CD4-positive, alpha-beta T cell treated with Interleukin-10 for 1 hour (primary cell): ENCODE measurements around the gene ICE2.

Experiments used
- DNase-seq: peaks from one replicate; pipeline ENCODE4 v3.0.0-alpha.2; 2020

Gene ICE2, protein sequence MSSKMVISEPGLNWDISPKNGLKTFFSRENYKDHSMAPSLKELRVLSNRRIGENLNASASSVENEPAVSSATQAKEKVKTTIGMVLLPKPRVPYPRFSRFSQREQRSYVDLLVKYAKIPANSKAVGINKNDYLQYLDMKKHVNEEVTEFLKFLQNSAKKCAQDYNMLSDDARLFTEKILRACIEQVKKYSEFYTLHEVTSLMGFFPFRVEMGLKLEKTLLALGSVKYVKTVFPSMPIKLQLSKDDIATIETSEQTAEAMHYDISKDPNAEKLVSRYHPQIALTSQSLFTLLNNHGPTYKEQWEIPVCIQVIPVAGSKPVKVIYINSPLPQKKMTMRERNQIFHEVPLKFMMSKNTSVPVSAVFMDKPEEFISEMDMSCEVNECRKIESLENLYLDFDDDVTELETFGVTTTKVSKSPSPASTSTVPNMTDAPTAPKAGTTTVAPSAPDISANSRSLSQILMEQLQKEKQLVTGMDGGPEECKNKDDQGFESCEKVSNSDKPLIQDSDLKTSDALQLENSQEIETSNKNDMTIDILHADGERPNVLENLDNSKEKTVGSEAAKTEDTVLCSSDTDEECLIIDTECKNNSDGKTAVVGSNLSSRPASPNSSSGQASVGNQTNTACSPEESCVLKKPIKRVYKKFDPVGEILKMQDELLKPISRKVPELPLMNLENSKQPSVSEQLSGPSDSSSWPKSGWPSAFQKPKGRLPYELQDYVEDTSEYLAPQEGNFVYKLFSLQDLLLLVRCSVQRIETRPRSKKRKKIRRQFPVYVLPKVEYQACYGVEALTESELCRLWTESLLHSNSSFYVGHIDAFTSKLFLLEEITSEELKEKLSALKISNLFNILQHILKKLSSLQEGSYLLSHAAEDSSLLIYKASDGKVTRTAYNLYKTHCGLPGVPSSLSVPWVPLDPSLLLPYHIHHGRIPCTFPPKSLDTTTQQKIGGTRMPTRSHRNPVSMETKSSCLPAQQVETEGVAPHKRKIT

DNA sequence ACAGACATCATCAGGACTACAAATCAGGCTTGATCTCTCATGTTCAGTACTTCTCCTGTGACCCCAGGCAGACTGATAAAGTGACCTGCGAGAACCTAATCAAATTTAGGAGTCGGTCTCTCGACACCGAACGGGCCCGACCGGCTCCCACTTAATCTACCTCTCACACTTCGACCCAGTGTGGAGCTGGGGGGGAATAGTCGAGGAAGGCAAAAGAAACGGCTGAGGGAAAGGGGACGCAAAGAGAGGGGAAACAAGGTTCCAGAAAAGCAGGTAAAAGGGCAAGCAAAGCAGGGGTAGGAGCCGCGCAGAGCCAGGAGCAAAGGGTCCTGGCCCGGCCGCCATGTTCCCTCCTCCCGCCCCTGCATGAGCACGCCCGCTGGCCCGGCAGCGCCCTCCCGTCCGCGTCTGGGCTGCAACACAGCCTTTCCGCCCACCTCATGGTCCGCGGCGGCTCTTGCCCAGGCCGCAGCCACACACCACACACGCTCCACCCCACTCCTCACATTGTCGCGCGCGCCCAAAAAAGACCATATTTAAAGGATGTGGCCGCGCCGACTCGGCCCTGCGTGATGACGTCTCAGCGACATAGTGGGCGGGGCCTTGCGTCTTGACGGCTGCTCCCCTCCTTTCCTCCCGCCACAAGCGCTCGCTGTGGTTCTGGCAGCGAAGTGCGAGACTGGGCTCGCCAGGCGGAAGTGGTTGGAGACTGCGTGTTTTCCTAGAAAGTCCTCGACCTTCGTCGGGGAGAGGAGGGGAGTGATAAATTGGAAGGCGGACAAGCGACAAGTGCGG lies at the start of gene ICE2:
Gene ICE2 (minus strand): TSS at position 577 of the 795 bp plus-strand sequence. CDS start 1,165 bp downstream, outside the sequence.
- peak; percentile 96 for DNase-seq

DNA sequence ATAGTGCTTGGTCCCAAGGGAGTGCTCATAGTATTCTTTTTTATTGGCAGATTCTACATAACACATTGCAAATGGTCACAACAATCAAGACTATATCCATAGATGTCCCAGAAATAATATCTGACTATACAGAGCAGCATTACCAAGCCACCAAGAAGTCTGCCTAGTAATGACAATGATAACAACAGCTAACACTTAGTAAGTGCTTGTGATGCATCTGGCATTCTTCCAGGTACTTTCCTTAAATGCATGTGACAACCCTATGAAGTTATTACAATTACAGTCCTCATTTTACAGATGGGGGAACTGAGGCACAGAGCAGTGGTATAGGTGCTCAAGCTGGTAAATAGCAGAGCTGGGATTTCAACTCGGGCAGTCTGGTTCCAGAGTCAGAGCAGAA lies 49.6 kb upstream of the ICE2 start:
- peak; percentile 71 for DNase-seq

DNA sequence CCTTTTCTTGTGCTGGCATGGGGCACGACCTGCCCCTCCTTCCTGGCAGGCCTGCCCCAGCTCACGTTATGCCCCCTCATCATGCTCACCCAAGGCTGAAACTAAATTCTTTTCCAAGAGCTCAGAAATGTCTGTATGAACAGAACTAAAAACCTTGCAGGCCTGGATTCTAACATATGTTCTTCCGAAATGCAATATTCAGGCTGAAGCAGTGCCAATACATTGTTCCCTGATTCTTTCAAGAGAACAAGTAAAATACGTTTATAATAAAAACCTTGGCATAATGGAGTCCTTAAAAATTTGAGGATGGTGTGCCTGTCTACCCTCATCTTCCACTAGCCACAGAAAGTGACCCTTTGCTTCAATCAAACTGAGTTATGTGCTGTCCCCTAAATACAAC lies 48.5 kb upstream of the ICE2 start:
- no peak for DNase-seq

DNA sequence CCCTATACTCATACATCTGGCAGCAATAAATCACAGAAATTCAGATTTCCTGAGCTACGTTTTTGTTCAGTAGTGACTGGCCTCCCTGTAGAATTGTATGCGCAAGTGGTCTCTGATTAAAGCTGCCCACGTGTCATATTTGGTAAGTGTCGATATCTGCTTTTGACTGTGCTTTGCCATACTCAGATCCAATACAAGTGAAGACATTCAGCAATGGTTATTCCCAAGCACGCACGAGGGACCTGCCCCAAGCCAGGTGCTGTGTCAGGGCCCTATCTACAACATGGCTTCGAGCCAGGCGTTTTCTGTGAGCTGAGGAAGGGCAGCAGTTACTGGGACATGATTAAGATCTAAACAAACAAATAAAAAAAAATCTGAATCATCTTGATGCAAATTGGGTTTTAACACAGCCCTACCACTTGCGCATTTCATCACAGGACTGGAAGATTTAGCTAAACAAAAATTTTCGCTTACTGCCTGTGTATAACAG lies 47.2 kb upstream of the ICE2 start:
- peak; percentile 37 for DNase-seq

DNA sequence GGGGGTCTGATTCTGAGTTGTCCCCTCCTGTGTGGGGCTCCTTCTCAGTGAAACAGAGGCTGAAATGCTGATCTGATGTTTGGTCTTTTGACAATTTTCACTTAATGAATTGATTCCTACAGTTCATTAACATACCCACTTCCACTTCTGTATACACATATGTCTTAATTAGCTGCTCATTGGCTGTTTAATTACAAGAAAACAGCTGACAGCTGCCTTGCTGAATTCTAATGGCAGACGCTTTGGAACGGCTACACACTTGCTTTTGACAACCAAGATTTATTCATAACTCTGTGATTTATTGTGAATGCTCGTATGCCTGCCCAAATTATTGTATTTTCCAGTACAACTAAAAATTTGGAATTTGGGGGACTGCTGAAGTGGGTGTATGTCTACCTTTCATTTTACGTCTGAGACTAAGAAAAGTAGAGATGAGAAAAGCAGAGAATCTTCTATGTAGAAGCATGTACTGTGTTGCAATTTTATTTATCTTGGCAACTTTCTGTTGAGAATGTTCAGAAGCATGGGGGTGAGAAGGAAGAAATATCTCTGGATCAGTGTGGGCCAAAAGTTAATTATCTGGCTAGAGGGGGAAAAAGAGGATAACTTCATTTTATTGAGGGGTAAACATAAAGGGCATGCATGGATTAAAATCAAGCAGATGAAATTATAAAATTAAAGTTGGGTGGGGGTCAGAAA lies 46.5 kb upstream of the ICE2 start:
- DNase-seq: no peak

DNA sequence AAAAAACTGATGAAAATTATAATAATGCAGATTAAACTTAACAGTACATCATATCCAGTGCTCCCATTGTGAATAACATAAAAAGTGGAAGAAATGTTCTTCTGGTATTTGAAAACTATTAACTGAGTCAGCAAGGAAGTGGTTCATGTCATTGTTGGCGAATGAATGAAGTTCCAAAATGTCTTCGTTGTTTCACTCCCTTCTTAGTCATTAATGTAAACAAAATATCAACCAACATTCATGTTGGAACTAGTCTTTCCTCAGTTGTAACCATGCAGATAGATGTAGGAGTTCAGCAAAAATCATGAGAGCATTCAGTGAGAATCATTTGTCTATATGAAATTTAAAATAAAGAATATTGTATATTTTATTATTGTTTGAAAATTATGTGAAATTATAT lies 44.1 kb upstream of the ICE2 start:
- DNase-seq: no peak

DNA sequence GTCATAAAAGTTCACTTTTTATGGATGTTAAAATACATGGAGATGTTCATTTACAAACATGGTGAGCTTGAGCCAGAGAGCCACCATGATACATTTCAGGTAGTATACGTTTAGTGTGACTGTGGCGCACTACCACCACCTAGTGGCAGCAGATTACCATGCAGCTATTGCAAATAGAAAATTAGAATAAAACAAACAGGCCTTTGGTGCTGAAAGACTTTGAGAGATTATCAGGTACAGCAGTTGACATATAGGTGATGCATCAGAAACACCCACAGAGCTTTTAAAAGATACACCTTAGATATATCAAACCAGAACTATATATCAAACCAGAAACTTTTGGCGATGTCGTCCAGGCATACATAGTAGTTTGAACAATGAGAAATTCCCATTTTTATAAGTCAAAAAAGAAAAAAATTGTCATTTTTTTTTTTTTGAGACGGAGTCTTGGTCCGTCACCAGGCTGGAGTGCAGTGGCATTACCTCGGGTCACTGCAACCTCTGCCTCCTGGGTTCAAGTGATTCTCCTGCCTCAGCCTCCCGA lies 42.0 kb upstream of the ICE2 start:
- DNase-seq: peak; percentile 87

DNA sequence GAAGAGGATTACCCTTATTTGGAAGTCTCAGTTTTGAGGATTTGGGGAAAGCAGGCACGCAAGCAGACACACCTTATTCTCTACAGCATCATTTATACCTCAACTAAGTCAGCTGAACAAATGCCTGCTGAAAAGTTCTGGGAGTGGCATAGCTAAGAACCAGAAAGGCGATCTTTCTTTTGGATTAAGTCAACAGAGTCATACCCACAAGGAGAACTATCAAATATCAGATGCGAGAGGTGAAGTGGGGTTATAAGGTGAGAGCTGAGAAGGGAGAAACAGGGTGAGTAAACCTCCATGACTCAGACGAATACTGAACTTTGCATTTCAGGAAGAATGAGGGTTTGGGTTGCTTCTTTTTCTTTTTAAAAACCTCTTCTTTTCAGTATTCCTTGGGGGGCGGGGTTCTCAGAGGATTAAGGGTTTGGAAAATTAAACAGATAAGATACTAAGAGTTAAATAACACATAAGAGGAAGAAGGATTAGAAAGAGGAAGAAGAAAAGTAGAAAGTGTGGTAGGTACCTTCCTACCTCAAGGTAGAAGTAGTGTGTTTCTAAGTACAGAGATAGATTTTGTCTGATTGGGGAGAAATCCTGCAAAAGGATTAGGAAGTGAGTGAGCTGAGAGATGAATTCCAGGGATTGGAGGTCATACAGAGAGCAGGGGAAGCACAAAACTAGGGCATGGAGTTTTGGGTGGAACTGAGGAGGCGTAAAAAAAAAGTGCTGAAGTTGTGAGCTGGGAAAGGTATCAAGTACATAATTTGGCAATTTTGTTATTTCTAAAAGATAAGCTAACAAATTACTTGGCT lies 41.3 kb upstream of the ICE2 start:
- no peak for DNase-seq

DNA sequence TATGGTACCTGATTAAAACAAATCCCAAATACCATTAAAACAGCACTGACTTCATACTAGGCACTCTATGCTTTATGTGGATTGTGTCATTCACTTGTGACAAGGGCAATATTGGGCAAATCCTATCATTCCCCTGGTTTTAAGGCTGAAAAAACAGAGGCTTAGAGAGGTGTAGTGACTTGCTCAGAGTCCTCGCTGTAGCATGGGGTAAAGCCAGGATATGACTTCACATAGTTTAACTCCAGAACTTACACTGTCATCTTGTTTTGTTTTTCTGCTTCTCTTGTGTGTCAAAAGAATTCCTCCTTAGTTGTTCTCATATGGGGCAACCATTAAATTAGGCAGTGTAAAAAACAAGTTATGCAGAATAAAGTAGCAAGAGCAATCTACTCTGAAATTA lies 40.3 kb upstream of the ICE2 start:
- no peak for DNase-seq

DNA sequence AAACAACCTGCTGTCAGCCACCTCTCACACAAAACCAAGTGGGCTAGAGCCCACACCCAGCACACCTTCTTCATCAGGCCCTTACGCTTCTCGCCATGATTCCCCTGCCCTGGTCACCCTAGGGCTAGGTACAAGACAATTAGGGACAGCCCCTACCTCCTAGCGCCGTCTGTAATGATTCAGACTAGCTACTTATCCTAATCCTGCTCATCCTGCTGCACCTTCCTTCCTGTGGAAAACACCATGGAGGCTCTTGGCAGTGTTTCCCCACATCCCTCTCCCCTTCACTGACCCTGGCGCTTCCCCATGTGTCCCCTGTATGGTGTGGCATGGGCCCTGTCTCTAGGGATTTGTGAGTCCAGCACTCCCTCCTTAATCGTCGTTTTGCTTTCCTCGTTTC lies 39.6 kb upstream of the ICE2 start:
- DNase-seq: no peak

DNA sequence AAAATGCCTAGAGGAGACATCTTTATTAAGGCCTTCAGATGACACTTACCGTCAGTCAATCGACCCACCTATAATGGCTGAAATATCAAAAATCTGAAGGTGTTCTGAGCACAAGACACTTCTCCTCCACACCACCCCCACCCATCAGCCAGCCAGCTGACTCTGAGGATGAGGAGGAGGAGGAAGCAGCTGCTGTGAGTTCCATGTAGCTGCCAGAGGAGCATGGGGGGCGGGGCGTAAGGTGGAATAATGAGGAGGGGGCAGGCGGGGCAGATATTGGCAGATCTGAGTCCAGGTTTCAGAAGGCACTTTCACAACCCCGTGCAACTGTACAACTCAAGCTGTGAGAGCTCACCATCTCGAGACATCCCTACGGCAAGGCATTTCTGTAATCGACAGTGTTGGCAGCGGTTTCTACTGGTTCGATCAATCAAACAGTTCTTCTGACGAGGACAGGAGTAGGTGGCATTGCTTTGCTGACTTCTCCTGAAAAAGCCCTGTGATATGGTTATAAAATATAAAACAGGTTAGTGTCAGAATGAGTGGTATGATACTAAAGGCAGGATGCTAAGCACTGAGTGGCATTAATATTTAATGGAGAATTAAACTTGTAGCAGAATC lies 35.4 kb upstream of the ICE2 start:
- no peak for DNase-seq

DNA sequence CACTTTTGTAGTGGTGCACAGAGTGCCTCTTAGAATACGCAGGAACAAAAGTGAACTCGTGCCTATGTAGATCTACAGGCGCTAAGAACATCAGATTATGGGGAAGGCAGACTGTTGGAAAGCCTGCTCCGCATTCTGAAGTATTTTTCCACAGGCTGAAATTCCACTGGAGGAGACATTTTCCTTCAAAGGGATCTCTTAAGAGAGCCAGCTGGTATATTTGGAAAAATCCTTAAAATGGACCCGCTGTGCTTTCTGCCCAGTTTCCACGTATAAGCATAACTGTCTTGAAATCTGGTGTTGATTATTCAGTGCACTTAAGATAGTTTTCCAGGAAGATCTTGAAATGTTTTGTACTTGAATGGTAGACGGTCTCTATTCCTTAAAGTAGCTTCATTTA lies 34.7 kb upstream of the ICE2 start:
- no peak for DNase-seq

DNA sequence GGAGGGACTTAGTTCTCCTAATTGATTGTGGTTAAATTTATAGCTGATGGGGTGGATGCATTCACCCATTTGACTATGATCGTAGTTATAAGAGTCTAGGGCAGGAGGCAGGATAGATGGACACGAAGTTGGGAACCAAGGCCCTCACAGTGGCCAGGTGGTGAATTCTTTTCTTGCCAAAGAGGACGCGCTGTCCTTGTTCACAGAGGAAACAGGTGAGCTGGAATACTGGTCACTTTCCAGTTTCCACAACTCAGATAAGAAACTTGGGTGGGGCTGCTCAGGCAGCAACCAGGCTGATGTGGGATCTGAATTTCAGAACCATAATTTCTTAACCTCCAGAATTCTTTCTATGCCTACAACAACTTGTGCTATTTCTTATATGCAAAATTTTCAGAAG lies 34.0 kb upstream of the ICE2 start:
- DNase-seq: no peak

DNA sequence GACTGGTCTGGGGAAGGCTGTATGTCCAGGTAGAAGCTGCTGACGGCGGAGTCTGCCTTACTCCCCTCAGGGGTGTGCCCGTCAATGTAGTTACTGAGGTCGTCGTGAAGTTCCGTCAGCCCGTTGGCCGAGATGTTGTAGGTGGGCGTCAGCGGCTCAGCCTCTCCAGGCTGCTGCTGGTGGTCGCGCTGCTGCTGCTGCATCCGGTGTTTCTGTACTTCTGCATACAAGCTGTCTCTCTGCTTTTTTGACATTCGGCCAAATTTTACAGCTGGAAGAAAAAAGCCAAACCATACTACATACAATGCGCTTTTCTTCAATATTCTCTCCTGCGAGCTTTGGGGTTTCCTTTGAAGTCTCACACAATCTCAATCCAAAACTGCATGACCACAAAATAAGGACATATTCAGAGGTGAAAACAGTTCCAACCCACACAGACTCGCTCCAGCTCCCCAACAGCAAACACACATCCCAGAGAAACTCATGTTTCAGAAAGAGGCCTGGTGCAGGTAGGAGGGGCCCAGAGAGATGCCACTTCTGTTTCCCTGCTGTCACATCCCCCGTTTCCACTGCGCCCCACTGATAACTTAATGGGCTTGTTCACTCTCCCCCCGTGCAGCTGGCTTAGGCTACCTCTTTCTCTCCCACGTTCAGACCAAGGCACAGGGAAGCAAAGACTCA lies 32.5 kb upstream of the ICE2 start:
- DNase-seq: no peak

DNA sequence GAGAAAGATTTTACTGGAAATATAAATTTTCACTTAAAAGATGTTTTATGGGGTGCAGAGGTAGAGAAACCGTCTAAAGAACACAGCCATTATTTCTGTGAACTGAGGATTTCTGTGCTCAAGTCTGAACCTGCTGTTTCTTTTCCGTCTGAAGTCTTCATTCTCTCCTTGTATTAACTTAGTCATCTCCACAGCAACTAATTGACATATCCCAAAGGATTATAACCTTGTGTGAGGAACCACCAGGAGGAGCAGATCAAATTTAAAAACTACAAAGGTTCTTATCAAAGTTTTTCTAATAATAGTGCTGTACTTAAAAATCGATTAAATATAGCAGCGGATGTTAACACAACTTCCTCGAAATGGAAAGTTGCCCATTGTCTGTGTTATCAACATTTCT lies 31.1 kb upstream of the ICE2 start:
- DNase-seq: no peak

DNA sequence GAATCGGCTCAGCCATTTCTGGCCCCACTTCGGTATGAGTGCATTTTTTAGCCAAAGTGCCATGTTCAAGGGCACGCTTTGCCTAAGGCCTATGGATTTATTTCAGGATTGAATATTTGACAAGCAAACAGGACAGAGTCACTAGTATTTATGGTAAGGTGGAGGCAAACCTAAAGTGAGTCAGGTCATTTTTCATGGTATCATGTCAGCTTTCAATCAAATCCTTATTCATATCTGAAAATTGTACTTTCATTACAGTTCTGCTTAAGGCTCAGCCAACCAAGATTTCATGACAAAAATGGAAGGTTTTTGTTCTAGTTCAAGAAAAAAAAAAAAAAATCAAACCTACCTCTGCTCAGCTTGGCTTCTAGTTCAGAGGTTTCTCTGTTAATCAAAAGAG lies 30.5 kb upstream of the ICE2 start:
- DNase-seq: no peak

DNA sequence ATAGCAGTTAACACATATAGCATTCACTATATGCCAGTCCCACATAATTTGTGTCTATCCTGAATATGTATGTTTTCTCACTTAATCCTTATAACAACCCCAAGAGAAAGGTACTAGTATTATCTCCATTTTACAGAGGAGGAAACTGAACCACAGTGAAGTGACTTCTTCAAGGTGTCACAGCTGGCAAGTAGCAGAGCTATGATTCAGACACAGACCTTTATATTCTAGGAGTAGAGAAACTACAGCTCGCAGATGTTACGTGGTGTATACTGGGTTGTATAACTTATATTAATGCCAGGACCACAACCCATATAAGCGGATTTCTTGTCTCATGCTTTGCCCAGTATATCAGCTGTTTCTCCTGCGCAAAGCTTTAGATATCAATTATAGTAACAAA lies 29.5 kb upstream of the ICE2 start:
- no peak for DNase-seq

DNA sequence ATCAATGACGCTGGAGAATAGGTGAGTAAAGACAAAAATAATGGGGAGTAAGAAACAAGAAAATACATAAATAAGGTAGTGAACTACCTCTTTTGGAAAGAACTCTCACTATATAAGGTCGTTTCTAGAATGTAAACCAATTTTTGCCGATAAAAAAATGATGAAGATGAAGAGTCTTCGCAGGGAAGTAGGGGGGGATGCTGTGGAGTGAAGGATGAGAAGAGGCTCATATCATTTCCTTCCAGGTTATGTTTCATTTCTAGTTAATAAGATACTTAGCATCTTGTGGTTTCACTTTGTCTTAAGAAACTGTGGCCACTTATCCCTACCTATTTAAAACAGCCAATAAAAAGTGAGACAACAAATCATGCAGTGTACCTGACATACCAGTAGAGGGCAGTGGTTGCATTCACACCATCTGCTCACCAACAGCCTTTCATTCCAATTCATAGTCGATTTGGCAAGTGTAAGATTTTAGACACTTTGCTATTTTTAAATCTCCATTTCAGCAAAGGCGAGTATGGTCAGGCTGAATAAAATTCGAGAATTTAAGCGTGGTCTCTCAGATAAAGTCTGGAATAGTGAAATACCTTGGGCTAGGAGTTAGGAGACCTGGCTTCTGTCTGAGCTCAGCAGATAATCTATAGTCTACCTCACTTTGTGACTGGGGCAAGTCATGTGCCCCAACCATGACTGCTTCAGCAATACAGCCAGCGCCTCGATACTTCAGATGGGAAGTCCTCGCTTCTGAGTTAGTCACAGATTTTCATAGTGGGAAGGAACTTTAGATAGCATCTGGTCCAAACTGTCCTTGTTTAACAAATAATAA lies 28.9 kb upstream of the ICE2 start:
- DNase-seq: peak; percentile 86

DNA sequence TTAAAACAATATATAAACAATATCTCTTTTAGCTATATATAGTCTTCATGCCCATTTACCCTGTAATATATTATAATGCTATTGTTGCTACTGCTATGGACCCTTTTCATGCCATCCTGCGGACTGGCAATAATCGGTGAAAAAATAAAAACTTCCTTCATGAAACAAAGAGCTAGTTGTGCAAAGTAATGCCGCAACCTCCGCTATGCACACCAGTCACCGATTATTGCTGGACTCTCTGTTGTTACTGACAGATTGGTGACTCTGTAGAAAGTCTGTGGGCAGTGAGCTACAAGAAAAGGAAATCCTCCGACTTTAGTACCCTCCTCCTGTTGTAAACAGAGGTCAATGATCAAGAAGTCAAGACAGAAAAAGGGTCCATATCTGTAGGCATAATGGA lies 17.9 kb upstream of the ICE2 start:
- no peak for DNase-seq
